Loucy (cell line): ENCODE results near the gene CCL11.

Experiments used
- EZH2phosphoT487 ChIP-seq: fragments of 200-600 bp; IDR thresholded peaks from 2 replicates; pipeline ENCODE4 v1.6.1; 2018; ENCODE audit warnings: antibody characterized with exemption, mild to moderate bottlenecking, moderate library complexity, borderline replicate concordance
- TF ChIP-seq, protein P1 (sequence below): fragments of 200-600 bp; sonication (generic); conservative IDR thresholded peaks from 2 replicates; pipeline ENCODE4 v1.5.1; 2014; ENCODE audit warnings: mild to moderate bottlenecking, antibody characterized with exemption, low read length

DNA sequence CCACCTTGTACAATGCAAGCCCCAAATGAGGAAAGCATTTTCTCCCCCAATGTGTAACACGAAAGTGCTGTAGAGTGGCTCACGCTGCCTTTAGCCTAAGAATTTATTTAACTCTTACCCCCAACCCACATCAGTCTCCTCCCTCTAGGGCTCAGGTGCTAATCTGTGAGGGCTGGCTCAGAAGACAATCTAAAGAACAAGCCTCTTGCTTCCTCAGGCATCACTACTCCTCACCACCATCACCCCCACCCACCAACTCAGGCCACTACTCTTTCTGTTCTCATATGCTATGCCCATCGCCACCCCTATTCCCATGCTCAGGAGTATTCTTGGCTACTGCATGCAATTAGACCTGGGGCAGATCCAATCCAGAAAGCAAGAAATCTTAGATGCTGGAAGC is 34.4 kb upstream of the CCL11 start:
- TF ChIP-seq, protein P1, sequence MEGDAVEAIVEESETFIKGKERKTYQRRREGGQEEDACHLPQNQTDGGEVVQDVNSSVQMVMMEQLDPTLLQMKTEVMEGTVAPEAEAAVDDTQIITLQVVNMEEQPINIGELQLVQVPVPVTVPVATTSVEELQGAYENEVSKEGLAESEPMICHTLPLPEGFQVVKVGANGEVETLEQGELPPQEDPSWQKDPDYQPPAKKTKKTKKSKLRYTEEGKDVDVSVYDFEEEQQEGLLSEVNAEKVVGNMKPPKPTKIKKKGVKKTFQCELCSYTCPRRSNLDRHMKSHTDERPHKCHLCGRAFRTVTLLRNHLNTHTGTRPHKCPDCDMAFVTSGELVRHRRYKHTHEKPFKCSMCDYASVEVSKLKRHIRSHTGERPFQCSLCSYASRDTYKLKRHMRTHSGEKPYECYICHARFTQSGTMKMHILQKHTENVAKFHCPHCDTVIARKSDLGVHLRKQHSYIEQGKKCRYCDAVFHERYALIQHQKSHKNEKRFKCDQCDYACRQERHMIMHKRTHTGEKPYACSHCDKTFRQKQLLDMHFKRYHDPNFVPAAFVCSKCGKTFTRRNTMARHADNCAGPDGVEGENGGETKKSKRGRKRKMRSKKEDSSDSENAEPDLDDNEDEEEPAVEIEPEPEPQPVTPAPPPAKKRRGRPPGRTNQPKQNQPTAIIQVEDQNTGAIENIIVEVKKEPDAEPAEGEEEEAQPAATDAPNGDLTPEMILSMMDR: no peak
- no peak for TF ChIP-seq EZH2phosphoT487
